Hypothalamus (tissue), 51 donors: ENCODE measurements around the gene RALGPS2.

Experiments
- DNase-seq, 51 donors: peaks; one replicate each; lab custom pipeline; 2025; lab: John Stamatoyannopoulos, UW

The RALGPS2 gene

GRCh38 chr1:178857126-178857525, 132.1 kb downstream of the RALGPS2 start:
- no peak for DNase-seq

- no peak for DNase-seq
Observed at GRCh38 chr1:178862416-178862815, 137.4 kb downstream of the RALGPS2 start.

- DNase-seq, result no peak
Observed at GRCh38 chr1:178862864-178863263, 137.8 kb downstream of the RALGPS2 start.

- DNase-seq, result peak in 1 of 51 donors; percentile 17
Observed at GRCh38 chr1:178864326-178864725, 139.3 kb downstream of the RALGPS2 start.

GRCh38 chr1:178867670-178868069, 142.6 kb downstream of the RALGPS2 start:
- DNase-seq, result no peak

GRCh38 chr1:178868706-178869105, 143.7 kb downstream of the RALGPS2 start:
- DNase-seq, result no peak

- no peak for DNase-seq
Observed at GRCh38 chr1:178869119-178869697, 144.2 kb downstream of the RALGPS2 start.

GRCh38 chr1:178870221-178870620, 145.2 kb downstream of the RALGPS2 start:
- no peak for DNase-seq

- DNase-seq, result no peak
Observed at GRCh38 chr1:178870944-178871343, 145.9 kb downstream of the RALGPS2 start, which contains the start of gene ANGPTL1. Gene ANGPTL1 (minus strand): TSS chr1:178871077. CDS start chr1:178865776, 5,301 bp downstream.

GRCh38 chr1:178871551-178872320, 146.7 kb downstream of the RALGPS2 start:
- no peak for DNase-seq

GRCh38 chr1:178874966-178875365, 149.9 kb downstream of the RALGPS2 start:
- DNase-seq, result no peak

- no peak for DNase-seq
Observed at GRCh38 chr1:178875936-178876335, 150.9 kb downstream of the RALGPS2 start.

- no peak for DNase-seq
Observed at GRCh38 chr1:178877896-178878295, 152.9 kb downstream of the RALGPS2 start.

GRCh38 chr1:178881950-178882349, 156.9 kb downstream of the RALGPS2 start:
- DNase-seq, result no peak

GRCh38 chr1:178885869-178886268, 160.8 kb downstream of the RALGPS2 start:
- no peak for DNase-seq

- no peak for DNase-seq
Observed at GRCh38 chr1:178886551-178886950, 161.5 kb downstream of the RALGPS2 start.

- no peak for DNase-seq
Observed at GRCh38 chr1:178895928-178896327, 170.9 kb downstream of the RALGPS2 start.

GRCh38 chr1:178898401-178898800, 173.4 kb downstream of the RALGPS2 start:
- no peak for DNase-seq

- DNase-seq, result no peak
Observed at GRCh38 chr1:178899402-178899801, 174.4 kb downstream of the RALGPS2 start.

- DNase-seq, result no peak
Observed at GRCh38 chr1:178901482-178902125, 176.6 kb downstream of the RALGPS2 start.

GRCh38 chr1:178908358-178908757, 183.3 kb downstream of the RALGPS2 start:
- DNase-seq, result no peak

GRCh38 chr1:178910023-178910422, 185.0 kb downstream of the RALGPS2 start:
- no peak for DNase-seq
